GM23338 (cell line): ENCODE measurements around the gene PRSS56. TPM values are rescaled to one million over a fixed set of nuclear protein-coding genes. Genes with fewer than 3 reads are reported as not detected.

Experiments used
- ATAC-seq: fragments of 200-7000 bp; cut with Tn5 transposase; 3 replicates; pipeline ENCODE4 v1.9.1; 2020
- DNase-seq: peaks from one replicate; pipeline ENCODE4 v3.0.0-alpha.2; 2015; ENCODE audit warnings: low spot score
- H2AFZ ChIP-seq: fragments of 200-600 bp; sonication (generic); 2 replicates; pipeline ENCODE4 v1.8.0; 2016; ENCODE audit warnings: antibody characterized with exemption, mild to moderate bottlenecking, moderate library complexity
- H3F3A ChIP-seq: fragments of 200-600 bp; sonication (generic); replicated peaks from 2 replicates; pipeline ENCODE4 v1.8.0; 2017; ENCODE audit warnings: antibody characterized with exemption, mixed run types, low read depth
- H3K27ac ChIP-seq: fragments of 200-600 bp; sonication (generic); 2 replicates; pipeline ENCODE4 v1.6.1; 2016; ENCODE audit warnings: low read depth
- H3K27me3 ChIP-seq: fragments of 200-600 bp; sonication (generic); 2 replicates; pipeline ENCODE4 v1.8.0; 2016; ENCODE audit warnings: mild to moderate bottlenecking, mixed run types, moderate library complexity; ENCODE audit not compliant: insufficient read depth
- H3K36me3 ChIP-seq: fragments of 200-600 bp; sonication (generic); 2 replicates; pipeline ENCODE4 v1.8.0; 2016; ENCODE audit warnings: mild to moderate bottlenecking; ENCODE audit not compliant: insufficient read depth
- H3K4me1 ChIP-seq: fragments of 200-600 bp; sonication (generic); 2 replicates; pipeline ENCODE4 v1.8.0; 2016; ENCODE audit warnings: mild to moderate bottlenecking, moderate library complexity; ENCODE audit not compliant: insufficient read depth
- H3K4me2 ChIP-seq: fragments of 200-600 bp; sonication (generic); 2 replicates; pipeline ENCODE4 v1.7.1; 2017; ENCODE audit warnings: mixed run types
- H3K4me3 ChIP-seq: fragments of 200-600 bp; sonication (generic); 2 replicates; pipeline ENCODE4 v1.6.1; 2016; ENCODE audit warnings: mixed run types
- H3K79me2 ChIP-seq: fragments of 200-600 bp; sonication (generic); replicated peaks from 2 replicates; pipeline ENCODE4 v1.8.0; 2017; ENCODE audit warnings: mild to moderate bottlenecking; ENCODE audit not compliant: insufficient read depth
- H3K9me2 ChIP-seq: fragments of 200-600 bp; sonication (generic); 2 replicates; pipeline ENCODE4 v1.8.0; 2017; ENCODE audit not compliant: insufficient read depth
- H4K20me1 ChIP-seq: fragments of 200-600 bp; sonication (generic); replicated peaks from 2 replicates; pipeline ENCODE4 v1.8.0; 2017; ENCODE audit warnings: mild to moderate bottlenecking; ENCODE audit not compliant: insufficient read depth
- H3K27ac Mint-ChIP-seq: 2 replicates; pipeline ENCODE4 v1.8.0; 2020; ENCODE audit warnings: inconsistent platforms, mild to moderate bottlenecking, moderate library complexity, mixed read lengths
- H3K27me3 Mint-ChIP-seq: 3 replicates; pipeline ENCODE4 v1.8.0; 2022; ENCODE audit warnings: low read depth, mild to moderate bottlenecking, moderate library complexity, mixed read lengths, inconsistent platforms; ENCODE audit not compliant: insufficient read depth, poor library complexity
- H3K36me3 Mint-ChIP-seq: 3 replicates; pipeline ENCODE4 v1.8.0; 2021; ENCODE audit warnings: low read depth, mild to moderate bottlenecking, inconsistent platforms, moderate library complexity, mixed read lengths
- H3K4me1 Mint-ChIP-seq: 3 replicates; pipeline ENCODE4 v1.8.0; 2020; ENCODE audit warnings: mild to moderate bottlenecking, inconsistent platforms, mixed read lengths
- H3K4me3 Mint-ChIP-seq: 3 replicates; pipeline ENCODE4 v1.8.0; 2021; ENCODE audit warnings: moderate library complexity, mild to moderate bottlenecking, inconsistent platforms, mixed read lengths
- H3K9me3 Mint-ChIP-seq: 3 replicates; pipeline ENCODE4 v1.8.0; 2020; ENCODE audit warnings: moderate library complexity, mild to moderate bottlenecking, inconsistent platforms, mixed read lengths
- CTCF ChIP-seq, 2 experiments: fragments of 200-600 bp in 1 of 2; sonication (generic) in 1 of 2; conservative IDR thresholded peaks; 2 replicates each; pipeline versions ENCODE4 v1.5.1 to v1.6.1; 2016 to 2017; ENCODE audit warnings: antibody characterized with exemption in 2 of 2, low read depth in 2 of 2, mild to moderate bottlenecking in 2 of 2, moderate library complexity in 1 of 2
- EZH2 ChIP-seq: fragments of 200-600 bp; sonication (generic); IDR thresholded peaks from one replicate; pipeline ENCODE4 v1.8.0; 2017; ENCODE audit warnings: antibody characterized with exemption, mild to moderate bottlenecking, low read depth; ENCODE audit not compliant: unreplicated experiment
- EZH2phosphoT487 ChIP-seq: fragments of 200-600 bp; sonication (generic); IDR thresholded peaks from one replicate; pipeline ENCODE4 v1.8.1; 2018; ENCODE audit warnings: antibody characterized with exemption; ENCODE audit not compliant: unreplicated experiment
- JUNB ChIP-seq: IDR thresholded peaks from one replicate; pipeline ENCODE4 v1.6.1; 2016; ENCODE audit warnings: antibody characterized with exemption; ENCODE audit not compliant: unreplicated experiment
- NANOG ChIP-seq: IDR thresholded peaks from 2 replicates; pipeline ENCODE4 v1.6.1; 2016; ENCODE audit warnings: antibody characterized with exemption, borderline replicate concordance
- POLR2AphosphoS5 ChIP-seq: IDR thresholded peaks from 2 replicates; pipeline ENCODE4 v1.6.1; 2016; ENCODE audit warnings: antibody characterized with exemption, low read depth
- STAT1 ChIP-seq: IDR thresholded peaks from one replicate; pipeline ENCODE4 v1.6.1; 2016; ENCODE audit warnings: antibody characterized with exemption; ENCODE audit not compliant: unreplicated experiment
- ZNF114 ChIP-seq: fragments of 250-450 bp; sonication (Bioruptor Pico); IDR thresholded peaks from 2 replicates; pipeline ENCODE4 v1.5.0; 2020; ENCODE audit warnings: mild to moderate bottlenecking, moderate library complexity
- polyA plus RNA-seq: library from polyadenylated mRNA; unstranded; fragments of >200 nt; fragmentation: Nextera tagmentation; extraction: Ambion mirVana; gene quantifications from 2 replicates; pipeline ENCODE4 v1.2.1, GENCODE V29; 2016
- total RNA-seq: library from RNA; depleted of rRNA; stranded (reverse); fragments of >200 nt; shearing (Covaris generic); gene quantifications from 2 replicates; pipeline ENCODE4 v1.2.3, GENCODE V29; 2014
- TF ChIP-seq, protein P1 (sequence below): fragments of 250-450 bp; sonication (Bioruptor Pico); IDR thresholded peaks from 2 replicates; pipeline ENCODE4 v1.5.0; 2020; ENCODE audit warnings: mild to moderate bottlenecking, moderate library complexity

Gene PRSS56
- total and polyA plus RNA-seq, 2 experiments from 2014 or later = 0.27 to 0.31 TPM

GRCh38 chr2:232487385-232488096 is 32.6 kb upstream of the PRSS56 start, which contains the start of gene ECEL1:
Gene ECEL1 (minus strand): TSS chr2:232487834. CDS start chr2:232486653, 1,181 bp downstream.
- Histone ChIP-seq H3F3A (0 out of 2 replicates have a peak, but pooled peaks cover 5% of the 10 kb centered on the region), H3K4me2 (peak within 1 kb of the TSS; percentile 85), H2AFZ (peak within 1 kb of the TSS; percentile 99), H3K4me1 (peaks cover 19% of the 10 kb centered on the region), H3K4me3 (peak within 1 kb of the TSS; percentile 62), H4K20me1 (no peaks in the 10 kb centered on the region), H3K9me2 (no peaks in the 10 kb centered on the region), H3K27me3 (peaks cover 67% of the 10 kb centered on the region), H3K27ac (no peak within 1 kb of the TSS), H3K36me3 (no peaks in the 10 kb centered on the region), H3K79me2 (no peaks in the 10 kb centered on the region)
- TF ChIP-seq ZNF114 (no peak), NANOG (no peak), STAT1 (no peak), EZH2phosphoT487 (peak; percentile 17), EZH2 (peak; percentile 1), POLR2AphosphoS5 (no peak), CTCF (conservative IDR thresholded peaks at IDR 0.05; ENCODE audit: low read depth in 2 of 2) (no peak), JUNB (no peak)
- TF ChIP-seq, protein P1, sequence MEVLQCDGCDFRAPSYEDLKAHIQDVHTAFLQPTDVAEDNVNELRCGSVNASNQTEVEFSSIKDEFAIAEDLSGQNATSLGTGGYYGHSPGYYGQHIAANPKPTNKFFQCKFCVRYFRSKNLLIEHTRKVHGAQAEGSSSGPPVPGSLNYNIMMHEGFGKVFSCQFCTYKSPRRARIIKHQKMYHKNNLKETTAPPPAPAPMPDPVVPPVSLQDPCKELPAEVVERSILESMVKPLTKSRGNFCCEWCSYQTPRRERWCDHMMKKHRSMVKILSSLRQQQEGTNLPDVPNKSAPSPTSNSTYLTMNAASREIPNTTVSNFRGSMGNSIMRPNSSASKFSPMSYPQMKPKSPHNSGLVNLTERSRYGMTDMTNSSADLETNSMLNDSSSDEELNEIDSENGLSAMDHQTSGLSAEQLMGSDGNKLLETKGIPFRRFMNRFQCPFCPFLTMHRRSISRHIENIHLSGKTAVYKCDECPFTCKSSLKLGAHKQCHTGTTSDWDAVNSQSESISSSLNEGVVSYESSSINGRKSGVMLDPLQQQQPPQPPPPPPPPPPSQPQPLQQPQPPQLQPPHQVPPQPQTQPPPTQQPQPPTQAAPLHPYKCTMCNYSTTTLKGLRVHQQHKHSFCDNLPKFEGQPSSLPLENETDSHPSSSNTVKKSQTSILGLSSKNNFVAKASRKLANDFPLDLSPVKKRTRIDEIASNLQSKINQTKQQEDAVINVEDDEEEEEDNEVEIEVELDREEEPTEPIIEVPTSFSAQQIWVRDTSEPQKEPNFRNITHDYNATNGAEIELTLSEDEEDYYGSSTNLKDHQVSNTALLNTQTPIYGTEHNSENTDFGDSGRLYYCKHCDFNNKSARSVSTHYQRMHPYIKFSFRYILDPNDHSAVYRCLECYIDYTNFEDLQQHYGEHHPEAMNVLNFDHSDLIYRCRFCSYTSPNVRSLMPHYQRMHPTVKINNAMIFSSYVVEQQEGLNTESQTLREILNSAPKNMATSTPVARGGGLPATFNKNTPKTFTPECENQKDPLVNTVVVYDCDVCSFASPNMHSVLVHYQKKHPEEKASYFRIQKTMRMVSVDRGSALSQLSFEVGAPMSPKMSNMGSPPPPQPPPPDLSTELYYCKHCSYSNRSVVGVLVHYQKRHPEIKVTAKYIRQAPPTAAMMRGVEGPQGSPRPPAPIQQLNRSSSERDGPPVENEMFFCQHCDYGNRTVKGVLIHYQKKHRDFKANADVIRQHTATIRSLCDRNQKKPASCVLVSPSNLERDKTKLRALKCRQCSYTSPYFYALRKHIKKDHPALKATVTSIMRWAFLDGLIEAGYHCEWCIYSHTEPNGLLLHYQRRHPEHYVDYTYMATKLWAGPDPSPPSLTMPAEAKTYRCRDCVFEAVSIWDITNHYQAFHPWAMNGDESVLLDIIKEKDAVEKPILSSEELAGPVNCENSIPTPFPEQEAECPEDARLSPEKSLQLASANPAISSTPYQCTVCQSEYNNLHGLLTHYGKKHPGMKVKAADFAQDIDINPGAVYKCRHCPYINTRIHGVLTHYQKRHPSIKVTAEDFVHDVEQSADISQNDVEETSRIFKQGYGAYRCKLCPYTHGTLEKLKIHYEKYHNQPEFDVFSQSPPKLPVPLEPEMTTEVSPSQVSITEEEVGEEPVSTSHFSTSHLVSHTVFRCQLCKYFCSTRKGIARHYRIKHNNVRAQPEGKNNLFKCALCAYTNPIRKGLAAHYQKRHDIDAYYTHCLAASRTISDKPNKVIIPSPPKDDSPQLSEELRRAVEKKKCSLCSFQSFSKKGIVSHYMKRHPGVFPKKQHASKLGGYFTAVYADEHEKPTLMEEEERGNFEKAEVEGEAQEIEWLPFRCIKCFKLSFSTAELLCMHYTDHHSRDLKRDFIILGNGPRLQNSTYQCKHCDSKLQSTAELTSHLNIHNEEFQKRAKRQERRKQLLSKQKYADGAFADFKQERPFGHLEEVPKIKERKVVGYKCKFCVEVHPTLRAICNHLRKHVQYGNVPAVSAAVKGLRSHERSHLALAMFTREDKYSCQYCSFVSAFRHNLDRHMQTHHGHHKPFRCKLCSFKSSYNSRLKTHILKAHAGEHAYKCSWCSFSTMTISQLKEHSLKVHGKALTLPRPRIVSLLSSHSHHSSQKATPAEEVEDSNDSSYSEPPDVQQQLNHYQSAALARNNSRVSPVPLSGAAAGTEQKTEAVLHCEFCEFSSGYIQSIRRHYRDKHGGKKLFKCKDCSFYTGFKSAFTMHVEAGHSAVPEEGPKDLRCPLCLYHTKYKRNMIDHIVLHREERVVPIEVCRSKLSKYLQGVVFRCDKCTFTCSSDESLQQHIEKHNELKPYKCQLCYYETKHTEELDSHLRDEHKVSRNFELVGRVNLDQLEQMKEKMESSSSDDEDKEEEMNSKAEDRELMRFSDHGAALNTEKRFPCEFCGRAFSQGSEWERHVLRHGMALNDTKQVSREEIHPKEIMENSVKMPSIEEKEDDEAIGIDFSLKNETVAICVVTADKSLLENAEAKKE (CRISPR knock-in tag) = no peak
- DNase-seq (peak; percentile 66), ATAC-seq (peak; percentile 7)
- Mint-ChIP-seq H3K36me3 (no peaks in the 10 kb centered on the region; the same call in 2 of the 3 replicates), H3K9me3 (no peaks in the 10 kb centered on the region), H3K4me1 (peaks cover 30% of the 10 kb centered on the region), H3K27ac (no peak within 1 kb of the TSS), H3K27me3 (peaks cover 76% of the 10 kb centered on the region), H3K4me3 (peak within 1 kb of the TSS; percentile 69)
